ENCODE measurements around the gene HMGCL. TPM values are rescaled to one million over a fixed set of nuclear protein-coding genes. Genes with fewer than 3 reads are reported as not detected.
"Not testable (repeated sequence)": the region's sequence is repeated elsewhere in the genome, so short reads cannot be mapped to it uniquely, and the experiment has no call there.

The HMGCL gene
- polyA plus RNA-seq, 4 donors, result 52.2 to 105 (median 85.8) TPM

DNA sequence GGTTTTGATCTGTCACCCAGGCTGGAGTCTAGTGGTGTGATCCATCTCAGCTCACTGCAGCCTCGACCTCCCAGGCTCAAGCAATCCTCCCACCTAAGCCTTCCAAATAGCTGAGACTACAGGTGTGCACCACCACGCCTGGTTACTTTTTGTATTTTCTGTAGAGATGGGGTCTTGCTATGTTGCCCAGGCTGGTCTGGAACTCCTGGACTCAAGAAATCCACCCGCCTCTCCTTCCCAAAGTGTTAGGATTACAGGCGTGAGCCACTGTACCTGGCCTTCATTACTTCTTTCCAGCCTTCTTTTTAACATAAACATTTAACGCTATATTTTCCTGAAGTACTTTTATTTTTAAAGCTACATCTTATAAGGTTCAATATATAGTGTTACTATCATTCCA lies 18.4 kb upstream of the HMGCL start:
- 89 to 93% (median 90%) methylated on average over 5 of the region's 5 CpGs for WGBS, 3 donors
- peaks cover 0 to 2% (median 0%) of the 10 kb centered on the region in 3 donors for H3K27me3 ChIP-seq (ENCODE audit: control insufficient read depth in 3 of 3, insufficient read depth in 3 of 3, low read length in 3 of 3)
- peaks cover 0 to 21% (median 10%) of the 10 kb centered on the region in 3 donors for H3K36me3 ChIP-seq (ENCODE audit: control insufficient read depth in 3 of 3, insufficient read depth in 2 of 3, low read depth in 1 of 3, low read length in 3 of 3)
- peaks cover 0 to 3% (median 0%) of the 10 kb centered on the region in 3 donors for H3K4me1 ChIP-seq (ENCODE audit: control insufficient read depth in 3 of 3, insufficient read depth in 2 of 3, low read depth in 1 of 3, low read length in 2 of 3)
- H3K4me3 ChIP-seq (ENCODE audit: low read depth in 1 of 3, low read length in 3 of 3), result no peak overlapping the region
- DNase-seq, result no peak
- no peak overlapping the region for H3K27ac ChIP-seq (ENCODE audit: low read depth in 1 of 3, low read length in 2 of 3)
- FAIRE-seq, result no peak
- H3K9me3 ChIP-seq (ENCODE audit: control insufficient read depth in 2 of 2, insufficient read depth in 1 of 2, low read depth in 1 of 2, low read length in 1 of 2), result peaks cover 0 to 9% of the 10 kb centered on the region in 2 donors

DNA sequence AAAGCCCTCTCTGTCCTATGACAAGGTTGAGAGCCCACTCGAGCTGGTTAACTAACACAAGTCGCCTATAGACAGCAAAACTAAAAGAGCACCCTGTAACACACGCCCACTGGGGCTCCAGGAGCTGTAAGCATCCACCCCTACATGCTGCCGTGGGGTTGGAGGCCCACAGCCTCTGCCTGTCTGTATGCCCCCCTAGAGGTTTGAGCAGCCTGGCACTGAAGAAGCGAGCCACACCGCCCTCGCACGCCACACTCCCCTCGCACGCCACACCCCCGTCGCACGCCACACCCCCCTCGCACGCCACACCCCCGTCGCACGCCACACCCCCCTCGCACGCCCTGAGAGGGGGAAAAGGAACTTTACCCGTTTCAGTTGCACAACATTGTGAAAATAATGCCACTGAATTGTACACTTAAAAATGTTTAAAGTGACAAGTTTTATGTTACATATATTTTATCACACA lies 13.2 kb upstream of the HMGCL start:
- Histone ChIP-seq H3K4me3 (ENCODE audit: low read depth in 1 of 3, low read length in 3 of 3) (peak overlapping the region; percentile 14 to 37 (median 23)), H3K27ac (ENCODE audit: low read depth in 1 of 3, low read length in 2 of 3) (no peak overlapping the region), H3K27me3 (ENCODE audit: control insufficient read depth in 3 of 3, insufficient read depth in 3 of 3, low read length in 3 of 3) (peaks cover 0 to 9% (median 5%) of the 10 kb centered on the region in 3 donors), H3K4me1 (ENCODE audit: control insufficient read depth in 3 of 3, insufficient read depth in 2 of 3, low read depth in 1 of 3, low read length in 2 of 3) (peaks cover 0 to 8% (median 0%) of the 10 kb centered on the region in 3 donors), H3K9me3 (ENCODE audit: control insufficient read depth in 2 of 2, insufficient read depth in 1 of 2, low read depth in 1 of 2, low read length in 1 of 2) (no peaks in the 10 kb centered on the region), H3K36me3 (ENCODE audit: control insufficient read depth in 3 of 3, insufficient read depth in 2 of 3, low read depth in 1 of 3, low read length in 3 of 3) (no peaks in the 10 kb centered on the region)
- FAIRE-seq, result no peak
- 1% methylated on average over 21 of the region's 21 CpGs for WGBS, 3 donors
- DNase-seq, result peak; percentile 66 to 79

DNA sequence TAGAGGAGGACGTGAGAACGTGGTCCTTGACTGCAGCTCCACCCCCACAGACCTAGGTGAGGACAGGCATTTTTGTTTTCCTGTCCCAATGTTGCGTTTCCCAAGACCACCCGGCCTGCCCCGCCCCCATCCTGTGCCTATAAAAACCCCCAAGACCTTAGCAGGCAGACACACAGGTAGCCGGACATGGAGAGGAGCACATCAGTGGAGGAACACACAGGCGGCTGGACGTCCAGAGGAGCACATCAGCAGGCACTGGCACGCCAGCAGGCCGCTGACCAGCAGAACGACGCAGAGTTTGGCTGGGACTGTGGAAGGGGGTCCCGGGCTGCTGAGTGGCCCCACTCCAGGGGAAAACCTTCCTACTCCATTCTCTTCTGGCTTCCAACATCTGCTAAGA lies 12.7 kb upstream of the HMGCL start:
- Histone ChIP-seq H3K36me3 (ENCODE audit: control insufficient read depth in 3 of 3, insufficient read depth in 2 of 3, low read depth in 1 of 3, low read length in 3 of 3) (no peaks in the 10 kb centered on the region), H3K9me3 (ENCODE audit: control insufficient read depth in 2 of 2, insufficient read depth in 1 of 2, low read depth in 1 of 2, low read length in 1 of 2) (no peaks in the 10 kb centered on the region), H3K27ac (ENCODE audit: low read depth in 1 of 3, low read length in 2 of 3) (no peak overlapping the region), H3K4me3 (ENCODE audit: low read depth in 1 of 3, low read length in 3 of 3) (peak overlapping the region in 1 of 3 donors; percentile 37), H3K4me1 (ENCODE audit: control insufficient read depth in 3 of 3, insufficient read depth in 2 of 3, low read depth in 1 of 3, low read length in 2 of 3) (peaks cover 0 to 8% (median 0%) of the 10 kb centered on the region in 3 donors), H3K27me3 (ENCODE audit: control insufficient read depth in 3 of 3, insufficient read depth in 3 of 3, low read length in 3 of 3) (peaks cover 0 to 9% (median 5%) of the 10 kb centered on the region in 3 donors)
- no peak for FAIRE-seq
- peak in 1 of 2 donors; percentile 17 for DNase-seq
- 9 to 17% (median 16%) methylated on average over 11 to 13 of the region's 13 CpGs for WGBS, 3 donors

DNA sequence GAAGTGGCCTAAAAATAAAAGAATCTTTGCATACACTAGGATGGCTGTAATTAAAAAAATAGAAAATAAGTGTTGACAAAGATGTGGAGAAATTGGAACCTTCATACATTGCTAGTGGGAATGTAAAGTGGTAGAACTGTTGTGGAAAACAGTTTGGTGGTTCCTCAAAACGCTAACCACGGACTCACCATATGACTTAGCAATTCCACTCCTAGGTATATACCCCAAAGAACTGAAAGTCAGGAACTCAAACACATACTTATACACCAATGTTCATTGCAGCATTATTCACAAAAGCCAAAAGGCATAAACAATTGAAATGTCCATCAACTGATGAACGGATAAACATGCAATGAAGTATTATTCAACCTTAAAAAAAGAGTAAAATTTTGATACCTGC lies 10.8 kb upstream of the HMGCL start:
- FAIRE-seq (no peak), DNase-seq (no peak)
- WGBS, 3 donors, result 69 to 74% (median 72%) methylated on average over 3 of the region's 3 CpGs
- no peaks in the 10 kb centered on the region for H3K36me3 ChIP-seq (ENCODE audit: control insufficient read depth in 3 of 3, insufficient read depth in 2 of 3, low read depth in 1 of 3, low read length in 3 of 3)
- no peaks in the 10 kb centered on the region for H3K9me3 ChIP-seq (ENCODE audit: control insufficient read depth in 2 of 2, insufficient read depth in 1 of 2, low read depth in 1 of 2, low read length in 1 of 2)
- peaks cover 0 to 8% (median 0%) of the 10 kb centered on the region in 3 donors for H3K4me1 ChIP-seq (ENCODE audit: control insufficient read depth in 3 of 3, insufficient read depth in 2 of 3, low read depth in 1 of 3, low read length in 2 of 3)
- no peak overlapping the region for H3K4me3 ChIP-seq (ENCODE audit: low read depth in 1 of 3, low read length in 3 of 3)
- peaks cover 0 to 9% (median 3%) of the 10 kb centered on the region in 3 donors for H3K27me3 ChIP-seq (ENCODE audit: control insufficient read depth in 3 of 3, insufficient read depth in 3 of 3, low read length in 3 of 3)
- H3K27ac ChIP-seq (ENCODE audit: low read depth in 1 of 3, low read length in 2 of 3), result no peak overlapping the region

DNA sequence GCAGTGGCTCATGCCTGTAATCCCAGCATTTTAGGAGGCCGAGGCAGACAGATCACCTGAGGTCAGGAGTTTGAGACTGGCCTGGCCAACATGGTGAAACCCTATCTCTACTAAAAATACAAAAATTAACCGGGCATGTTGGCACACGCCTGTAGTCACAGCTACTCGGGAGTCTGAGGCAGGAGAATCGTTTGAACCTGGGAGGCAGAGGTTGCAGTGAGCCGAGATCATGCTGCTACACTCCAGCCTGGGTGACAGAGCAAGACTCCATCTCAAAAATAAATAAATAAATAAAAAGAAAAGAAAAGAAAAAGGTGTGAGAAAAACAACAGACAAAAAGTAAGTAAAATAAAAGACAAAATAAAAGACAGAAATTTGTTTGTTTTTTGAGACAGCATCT lies 8.9 kb upstream of the HMGCL start:
- WGBS, 3 donors, result 81 to 88% (median 83%) methylated on average over 6 of the region's 6 CpGs
- not testable (repeated sequence) for FAIRE-seq; H3K9me3 ChIP-seq (ENCODE audit: control insufficient read depth in 2 of 2, insufficient read depth in 1 of 2, low read depth in 1 of 2, low read length in 1 of 2); H3K4me1 ChIP-seq (ENCODE audit: control insufficient read depth in 3 of 3, insufficient read depth in 2 of 3, low read depth in 1 of 3, low read length in 2 of 3); H3K27ac ChIP-seq (ENCODE audit: low read depth in 1 of 3, low read length in 2 of 3); H3K4me3 ChIP-seq (ENCODE audit: low read depth in 1 of 3, low read length in 3 of 3); H3K36me3 ChIP-seq (ENCODE audit: control insufficient read depth in 3 of 3, insufficient read depth in 2 of 3, low read depth in 1 of 3, low read length in 3 of 3); DNase-seq; H3K27me3 ChIP-seq (ENCODE audit: control insufficient read depth in 3 of 3, insufficient read depth in 3 of 3, low read length in 3 of 3)

DNA sequence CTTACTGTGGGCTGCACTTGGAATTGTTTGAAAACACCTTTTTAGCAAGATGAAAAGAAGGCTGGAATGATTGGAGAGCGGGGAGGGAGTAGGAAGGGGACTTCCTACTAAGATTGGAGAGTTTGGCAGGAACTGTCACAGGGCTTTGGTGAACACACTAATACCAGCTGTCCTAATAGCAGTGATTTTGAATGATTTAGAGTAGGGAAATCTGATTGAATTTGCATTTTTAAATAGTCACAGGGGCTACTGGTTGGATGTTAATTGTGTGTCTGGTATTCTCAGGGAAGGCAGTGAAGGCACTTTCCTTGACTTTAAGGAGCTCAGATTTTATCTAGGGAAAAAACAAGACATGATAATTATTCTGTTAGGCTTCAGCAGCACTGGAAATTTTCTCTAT lies 2.5 kb upstream of the HMGCL start:
- Histone ChIP-seq H3K9me3 (ENCODE audit: control insufficient read depth in 2 of 2, insufficient read depth in 1 of 2, low read depth in 1 of 2, low read length in 1 of 2) (no peaks in the 10 kb centered on the region), H3K4me3 (ENCODE audit: low read depth in 1 of 3, low read length in 3 of 3) (no peak overlapping the region), H3K27me3 (ENCODE audit: control insufficient read depth in 3 of 3, insufficient read depth in 3 of 3, low read length in 3 of 3) (no peaks in the 10 kb centered on the region), H3K36me3 (ENCODE audit: control insufficient read depth in 3 of 3, insufficient read depth in 2 of 3, low read depth in 1 of 3, low read length in 3 of 3) (peaks cover 0 to 3% (median 0%) of the 10 kb centered on the region in 3 donors), H3K27ac (ENCODE audit: low read depth in 1 of 3, low read length in 2 of 3) (no peak overlapping the region), H3K4me1 (ENCODE audit: control insufficient read depth in 3 of 3, insufficient read depth in 2 of 3, low read depth in 1 of 3, low read length in 2 of 3) (peaks cover 0 to 6% (median 4%) of the 10 kb centered on the region in 3 donors)
- DNase-seq (no peak), FAIRE-seq (no peak)
- WGBS, 3 donors, result 88 to 91% (median 89%) methylated on average over 1 of the region's 1 CpG

DNA sequence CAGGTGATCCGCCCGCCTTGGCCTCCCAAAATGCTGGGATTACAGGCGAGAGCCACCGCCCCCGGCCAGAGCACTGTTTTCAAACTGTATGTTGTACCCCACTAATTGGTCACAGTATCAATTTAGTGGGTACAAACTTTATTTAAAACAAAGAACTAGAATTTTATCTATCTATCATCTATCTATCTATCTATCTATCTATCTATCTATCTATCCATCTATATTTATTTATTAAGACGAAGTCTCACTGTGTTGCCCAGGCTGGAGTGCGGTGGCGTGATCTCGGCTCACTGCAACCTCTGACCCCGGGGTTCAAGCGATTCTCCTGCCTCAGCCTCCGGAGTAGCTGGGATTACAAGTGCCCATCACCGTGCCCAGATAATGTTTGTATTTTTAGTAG lies 1.4 kb upstream of the HMGCL start:
- 91 to 96% (median 93%) methylated on average over 13 of the region's 13 CpGs for WGBS, 3 donors
- H3K4me3 ChIP-seq (ENCODE audit: low read depth in 1 of 3, low read length in 3 of 3); DNase-seq; H3K9me3 ChIP-seq (ENCODE audit: control insufficient read depth in 2 of 2, insufficient read depth in 1 of 2, low read depth in 1 of 2, low read length in 1 of 2); H3K27ac ChIP-seq (ENCODE audit: low read depth in 1 of 3, low read length in 2 of 3); H3K27me3 ChIP-seq (ENCODE audit: control insufficient read depth in 3 of 3, insufficient read depth in 3 of 3, low read length in 3 of 3); FAIRE-seq; H3K36me3 ChIP-seq (ENCODE audit: control insufficient read depth in 3 of 3, insufficient read depth in 2 of 3, low read depth in 1 of 3, low read length in 3 of 3); H3K4me1 ChIP-seq (ENCODE audit: control insufficient read depth in 3 of 3, insufficient read depth in 2 of 3, low read depth in 1 of 3, low read length in 2 of 3): not testable (repeated sequence)

DNA sequence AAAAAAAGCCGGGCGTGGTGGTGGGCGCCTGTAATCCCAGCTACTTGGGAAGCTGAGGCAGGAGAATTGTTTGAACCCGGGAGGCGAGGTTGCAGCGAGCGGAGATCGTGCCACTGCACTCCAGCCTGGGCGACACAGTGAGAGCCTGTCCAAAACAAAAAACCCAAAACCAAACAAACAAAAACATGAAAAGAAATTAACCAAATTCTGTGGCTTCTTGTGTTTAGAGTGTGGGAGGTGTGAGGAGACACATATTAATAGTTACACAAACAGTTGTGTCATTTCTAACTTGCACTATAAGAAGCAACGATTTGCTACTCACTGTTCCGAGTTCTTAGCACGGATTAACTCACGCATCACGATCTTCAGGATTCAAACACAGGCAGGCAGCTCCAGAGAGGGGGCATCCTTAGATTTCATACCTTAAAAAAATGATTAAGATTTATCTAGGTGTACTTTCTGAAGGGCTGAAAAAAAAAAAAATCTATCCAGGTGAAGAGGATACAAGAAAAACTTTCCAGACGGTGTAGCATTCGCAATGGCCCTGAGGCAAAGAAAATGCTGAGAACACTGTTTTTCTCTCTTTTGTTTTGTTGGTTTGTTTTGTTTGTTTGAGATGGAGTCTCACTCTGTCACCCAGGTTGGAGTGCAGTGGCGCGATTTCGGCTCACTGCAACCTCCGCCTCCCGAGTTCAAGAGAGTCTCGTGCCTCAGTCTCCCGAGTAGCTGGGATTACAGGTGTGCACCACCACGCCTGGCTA lies 713 bp upstream of the HMGCL start:
- peak in 1 of 2 donors; percentile 30 for DNase-seq
- no peak for FAIRE-seq
- Histone ChIP-seq H3K27ac (ENCODE audit: low read depth in 1 of 3, low read length in 2 of 3) (peak overlapping the region in 2 of 3 donors; percentile 99 to 100), H3K27me3 (ENCODE audit: control insufficient read depth in 3 of 3, insufficient read depth in 3 of 3, low read length in 3 of 3) (no peaks in the 10 kb centered on the region), H3K9me3 (ENCODE audit: control insufficient read depth in 2 of 2, insufficient read depth in 1 of 2, low read depth in 1 of 2, low read length in 1 of 2) (no peaks in the 10 kb centered on the region), H3K36me3 (ENCODE audit: control insufficient read depth in 3 of 3, insufficient read depth in 2 of 3, low read depth in 1 of 3, low read length in 3 of 3) (peaks cover 0 to 7% (median 0%) of the 10 kb centered on the region in 3 donors), H3K4me3 (ENCODE audit: low read depth in 1 of 3, low read length in 3 of 3) (peak overlapping the region; percentile 63 to 99 (median 91)), H3K4me1 (ENCODE audit: control insufficient read depth in 3 of 3, insufficient read depth in 2 of 3, low read depth in 1 of 3, low read length in 2 of 3) (peaks cover 0 to 6% (median 4%) of the 10 kb centered on the region in 3 donors)
- WGBS, 3 donors, result 53 to 60% (median 57%) methylated on average over 22 to 24 of the region's 24 CpGs
